Activated CD8-positive, alpha-beta memory T cell treated with anti-CD3 and anti-CD28 coated beads, Interleukin-2, amount 10 ng/mL, durations not matched to agents 7 days and 5 days (primary cell): ENCODE results near the gene IL27RA. TPM values are rescaled to one million over a fixed set of nuclear protein-coding genes. Genes with fewer than 3 reads are reported as not detected.

Source experiments
- total RNA-seq, 2 experiments: library from RNA; stranded (reverse); gene quantifications; one replicate each; pipeline ENCODE4 v1.2.3, GENCODE V29; 2021

IL27RA gene
- total RNA-seq, 2 experiments from 2014 or later: 29.7 to 60.3 TPM

Other genes with a start within 250 kb of the IL27RA start
- 1 to 10 TPM; 8.1 to 8.4 TPM for gene ZSWIM4, start 236.3 kb upstream of the IL27RA start, total RNA-seq
- 1 to 10 TPM; 1.1 to 2.8 TPM for gene NANOS3, start 154.6 kb upstream of the IL27RA start, total RNA-seq
- gene BRME1, start 125.6 kb upstream of the IL27RA start, total RNA-seq: 1 to 10 TPM; 4.1 to 4.4 TPM
- 10 to 100 TPM; 34.0 to 35.1 TPM for gene CC2D1A, start 125.6 kb upstream of the IL27RA start, total RNA-seq
- under 1 TPM; 0.29 to 0.47 TPM for gene PODNL1, start 93.3 kb upstream of the IL27RA start, total RNA-seq
- 10 to 100 TPM; 82.5 to 94.3 TPM for gene DCAF15, start 79.3 kb upstream of the IL27RA start, total RNA-seq
- 10 to 100 TPM; 16.0 to 17.8 TPM for gene RFX1, start 25.4 kb upstream of the IL27RA start, total RNA-seq
- gene RLN3, start 3.6 kb upstream of the IL27RA start, total RNA-seq: not detected
- gene PALM3, start 30.3 kb downstream of the IL27RA start, total RNA-seq: not detected
- 1 to 10 TPM; 1.4 to 2.4 TPM for gene MISP3, start 41.0 kb downstream of the IL27RA start, total RNA-seq
- gene C19orf67, start 54.0 kb downstream of the IL27RA start, total RNA-seq: not detected
- 10 to 100 TPM; 60.4 to 81.9 TPM for gene SAMD1, start 59.0 kb downstream of the IL27RA start, total RNA-seq
- gene PRKACA, start 86.0 kb downstream of the IL27RA start, total RNA-seq: 10 to 100 TPM; 42.3 to 65.4 TPM
- gene ASF1B, start 104.8 kb downstream of the IL27RA start, total RNA-seq: 100 to 1,000 TPM; 117 to 124 TPM
- 1 to 10 TPM; 3.7 to 4.3 TPM for gene ADGRL1, start 174.4 kb downstream of the IL27RA start, total RNA-seq